Vagina (tissue), 2 donors: ENCODE measurements around the gene NRP1.

Experiments used
- POLR2A ChIP-seq, 2 donors: fragments of 450-650 bp; IDR thresholded peaks; one replicate each; pipeline ENCODE4 v1.6.1; 2017; ENCODE audit warnings: antibody characterized with exemption in 2 of 2, mild to moderate bottlenecking in 2 of 2, moderate library complexity in 2 of 2
- TF ChIP-seq, protein P1 (sequence below), 3 experiments: fragments of 450-650 bp in 2 of 3; fragments of 200-600 bp in 1 of 3; sonication (generic) in 1 of 3; IDR thresholded peaks; one replicate each; pipeline ENCODE4 v1.5.1; 2017 to 2019; ENCODE audit warnings: antibody characterized with exemption in 3 of 3, mild to moderate bottlenecking in 2 of 3, moderate library complexity in 2 of 3

DNA sequence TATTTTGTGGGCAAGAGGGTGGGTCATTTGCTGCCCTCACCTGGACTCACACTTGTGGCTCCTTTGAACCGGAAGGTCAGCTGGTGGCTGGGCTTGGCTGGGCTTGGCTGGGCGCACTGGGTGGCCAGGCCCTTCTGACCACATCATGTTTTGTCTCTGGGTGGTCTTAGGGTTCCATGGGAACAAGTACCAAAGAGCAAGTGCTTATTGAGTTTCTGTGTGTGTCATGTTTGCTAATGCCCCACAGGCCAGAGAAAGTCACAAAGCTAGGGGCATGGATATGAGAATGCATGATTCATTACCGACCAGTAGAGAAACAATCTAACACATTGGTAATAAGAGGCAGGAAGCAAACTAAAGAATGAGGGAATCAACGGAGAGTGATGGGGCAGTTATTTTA lies 33.6 kb upstream of the NRP1 start:
- TF ChIP-seq, protein P1, sequence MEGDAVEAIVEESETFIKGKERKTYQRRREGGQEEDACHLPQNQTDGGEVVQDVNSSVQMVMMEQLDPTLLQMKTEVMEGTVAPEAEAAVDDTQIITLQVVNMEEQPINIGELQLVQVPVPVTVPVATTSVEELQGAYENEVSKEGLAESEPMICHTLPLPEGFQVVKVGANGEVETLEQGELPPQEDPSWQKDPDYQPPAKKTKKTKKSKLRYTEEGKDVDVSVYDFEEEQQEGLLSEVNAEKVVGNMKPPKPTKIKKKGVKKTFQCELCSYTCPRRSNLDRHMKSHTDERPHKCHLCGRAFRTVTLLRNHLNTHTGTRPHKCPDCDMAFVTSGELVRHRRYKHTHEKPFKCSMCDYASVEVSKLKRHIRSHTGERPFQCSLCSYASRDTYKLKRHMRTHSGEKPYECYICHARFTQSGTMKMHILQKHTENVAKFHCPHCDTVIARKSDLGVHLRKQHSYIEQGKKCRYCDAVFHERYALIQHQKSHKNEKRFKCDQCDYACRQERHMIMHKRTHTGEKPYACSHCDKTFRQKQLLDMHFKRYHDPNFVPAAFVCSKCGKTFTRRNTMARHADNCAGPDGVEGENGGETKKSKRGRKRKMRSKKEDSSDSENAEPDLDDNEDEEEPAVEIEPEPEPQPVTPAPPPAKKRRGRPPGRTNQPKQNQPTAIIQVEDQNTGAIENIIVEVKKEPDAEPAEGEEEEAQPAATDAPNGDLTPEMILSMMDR (IDR thresholded peaks at IDR 0.05): no peak
- TF ChIP-seq POLR2A (IDR thresholded peaks at IDR 0.05): no peak
